ENCODE data around the gene SRMS.

DNA sequence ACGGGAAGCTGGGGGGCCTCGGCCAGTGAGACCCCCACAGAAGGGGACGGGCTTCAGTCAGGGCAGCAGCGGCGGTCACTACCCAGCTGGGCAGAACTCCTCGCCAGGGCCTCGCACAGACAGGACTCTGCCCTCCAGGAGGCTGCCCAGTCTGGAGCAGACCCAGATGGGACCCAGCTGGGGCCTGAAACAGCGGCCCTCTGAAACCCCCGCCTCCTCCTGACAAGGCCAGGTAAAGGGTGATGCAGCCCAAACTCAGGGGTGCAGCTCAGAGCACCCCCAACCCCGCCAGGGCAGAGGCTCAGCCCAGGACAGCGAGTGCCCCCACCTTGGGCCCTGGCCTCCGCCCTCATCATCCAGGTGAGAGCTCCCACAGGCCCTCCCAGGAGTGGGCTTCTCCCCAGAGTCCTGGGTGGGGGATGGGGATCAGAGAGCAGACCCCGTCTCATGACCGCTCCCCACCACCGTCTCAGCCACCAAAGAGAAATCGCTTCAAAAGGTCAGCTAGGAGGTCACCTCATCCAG is 50.9 kb downstream of the SRMS start:
- TF ChIP-seq ZNF274 (IDR thresholded peaks at IDR 0.05; ENCODE audit: low read depth, low read length) (no peak), CEBPB (IDR thresholded peaks at IDR 0.05; ENCODE audit: low read depth) (no peak), TCF7L2 (IDR thresholded peaks at IDR 0.05; ENCODE audit: borderline replicate concordance, extremely low read depth, insufficient read depth, insufficient read length) (no peak), SIN3A (IDR thresholded peaks at IDR 0.05; ENCODE audit: low read depth) (no peak), POLR2A (IDR thresholded peaks at IDR 0.05; ENCODE audit: borderline replicate concordance, extremely low read depth, insufficient read depth, insufficient read length) (no peak), JUND (IDR thresholded peaks at IDR 0.05) (no peak), EZH2phosphoT487 (IDR thresholded peaks at IDR 0.05; ENCODE audit: borderline replicate concordance) (no peak)
- TF ChIP-seq, protein P1, sequence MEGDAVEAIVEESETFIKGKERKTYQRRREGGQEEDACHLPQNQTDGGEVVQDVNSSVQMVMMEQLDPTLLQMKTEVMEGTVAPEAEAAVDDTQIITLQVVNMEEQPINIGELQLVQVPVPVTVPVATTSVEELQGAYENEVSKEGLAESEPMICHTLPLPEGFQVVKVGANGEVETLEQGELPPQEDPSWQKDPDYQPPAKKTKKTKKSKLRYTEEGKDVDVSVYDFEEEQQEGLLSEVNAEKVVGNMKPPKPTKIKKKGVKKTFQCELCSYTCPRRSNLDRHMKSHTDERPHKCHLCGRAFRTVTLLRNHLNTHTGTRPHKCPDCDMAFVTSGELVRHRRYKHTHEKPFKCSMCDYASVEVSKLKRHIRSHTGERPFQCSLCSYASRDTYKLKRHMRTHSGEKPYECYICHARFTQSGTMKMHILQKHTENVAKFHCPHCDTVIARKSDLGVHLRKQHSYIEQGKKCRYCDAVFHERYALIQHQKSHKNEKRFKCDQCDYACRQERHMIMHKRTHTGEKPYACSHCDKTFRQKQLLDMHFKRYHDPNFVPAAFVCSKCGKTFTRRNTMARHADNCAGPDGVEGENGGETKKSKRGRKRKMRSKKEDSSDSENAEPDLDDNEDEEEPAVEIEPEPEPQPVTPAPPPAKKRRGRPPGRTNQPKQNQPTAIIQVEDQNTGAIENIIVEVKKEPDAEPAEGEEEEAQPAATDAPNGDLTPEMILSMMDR (IDR thresholded peaks at IDR 0.05 in 2 of 3, conservative IDR thresholded peaks at IDR 0.05 in 1 of 3; ENCODE audit: borderline replicate concordance in 1 of 3, insufficient read depth in 1 of 3, low read depth in 2 of 3, low read length in 2 of 3), result no peak
